Transverse colon (tissue), 3 donors: ENCODE data around the gene CTXN2.

Source experiments
- CTCF ChIP-seq, 5 experiments: fragments of 200-600 bp in 3 of 5; fragments of 450-650 bp in 2 of 5; sonication (generic) in 3 of 5; IDR thresholded peaks; 1 replicate in 2 of 5; 2 replicates in 3 of 5; pipeline ENCODE4 v1.5.1; 2016 to 2017; ENCODE audit warnings: antibody characterized with exemption in 5 of 5, inconsistent platforms in 3 of 5, mild to moderate bottlenecking in 2 of 5, moderate library complexity in 1 of 5
- POLR2A ChIP-seq: fragments of 450-650 bp; IDR thresholded peaks from one replicate; pipeline ENCODE4 v1.6.1; 2016; ENCODE audit warnings: antibody characterized with exemption, mild to moderate bottlenecking, moderate library complexity

GRCh38 chr15:48176112-48176511 is 15.4 kb upstream of the CTXN2 start:
- TF ChIP-seq CTCF (IDR thresholded peaks at IDR 0.05) (no peak), POLR2A (no peak)
